Activated naive CD8-positive, alpha-beta T cell treated with anti-CD3 and anti-CD28 coated beads, Interleukin-2, amount 50 U/mL, for 16 hours (primary cell): Measurements from ENCODE around the gene TPM3.
A peak's percentile ranks its signal among the peaks of the same experiment; 100 is the strongest.
"Not testable (repeated sequence)": the region's sequence is repeated elsewhere in the genome, so short reads cannot be mapped to it uniquely, and the experiment has no call there.

Experiments used
- DNase-seq: peaks from one replicate; pipeline ENCODE4 v3.0.0-alpha.2; 2020; ENCODE audit warnings: low read depth, low spot score

Gene TPM3

GRCh38 chr1:154206196-154206595 lies 14.3 kb upstream of the TPM3 start, which contains the start of gene CFAP141:
CFAP141 (minus strand) TSS chr1:154206333; CDS start chr1:154206307, 26 bp downstream.
- no peak for DNase-seq

GRCh38 chr1:154205778-154206177 lies 13.9 kb upstream of the TPM3 start:
- not testable (repeated sequence) for DNase-seq

GRCh38 chr1:154199563-154199879 lies 7.6 kb upstream of the TPM3 start:
- DNase-seq, result no peak

GRCh38 chr1:154198756-154199562 lies 7.1 kb upstream of the TPM3 start:
- no peak for DNase-seq

- no peak for DNase-seq
Observed at GRCh38 chr1:154193821-154194220, 1.9 kb upstream of the TPM3 start.

- DNase-seq, result no peak
Observed at GRCh38 chr1:154192476-154192875, 576 bp upstream of the TPM3 start.

- DNase-seq, result no peak
Observed at GRCh38 chr1:154190550-154190949, 1.4 kb downstream of the TPM3 start.

GRCh38 chr1:154186852-154187501 lies 4.9 kb downstream of the TPM3 start:
- no peak for DNase-seq

GRCh38 chr1:154186177-154186576 lies 5.7 kb downstream of the TPM3 start:
- peak; percentile 42 for DNase-seq

- peak; percentile 89 for DNase-seq
Observed at GRCh38 chr1:154183046-154183915, 8.6 kb downstream of the TPM3 start.

GRCh38 chr1:154182344-154183045 lies 9.4 kb downstream of the TPM3 start:
- peak; percentile 31 for DNase-seq

- DNase-seq, result no peak
Observed at GRCh38 chr1:154181944-154182343, 10.0 kb downstream of the TPM3 start.

- no peak for DNase-seq
Observed at GRCh38 chr1:154179946-154180687, 11.8 kb downstream of the TPM3 start.

- no peak for DNase-seq
Observed at GRCh38 chr1:154178911-154179811, 12.7 kb downstream of the TPM3 start.

GRCh38 chr1:154178013-154178412 lies 13.9 kb downstream of the TPM3 start:
- DNase-seq, result no peak

- no peak for DNase-seq
Observed at GRCh38 chr1:154176337-154176736, 15.6 kb downstream of the TPM3 start.

GRCh38 chr1:154174654-154175053 lies 17.2 kb downstream of the TPM3 start:
- no peak for DNase-seq

- DNase-seq, result no peak
Observed at GRCh38 chr1:154171880-154172279, 20.0 kb downstream of the TPM3 start.

- no peak for DNase-seq
Observed at GRCh38 chr1:154171223-154171583, 20.7 kb downstream of the TPM3 start.
